B cell (primary cell): ENCODE results near the gene ABCA13. TPM values are rescaled to one million over a fixed set of nuclear protein-coding genes. Genes with fewer than 3 reads are reported as not detected.

Experiments
- ATAC-seq: fragments of 200-7000 bp; cut with Tn5 transposase; one replicate; pipeline ENCODE4 v1.10.0; 2021; ENCODE audit warnings: low read depth, mild to moderate bottlenecking, moderate number of reproducible peaks, moderate library complexity
- CTCF ChIA-PET: fragments of 350-600 bp; sonication (Branson Sonifier 250); formaldehyde crosslinking; loops from one replicate; lab custom pipeline; 2021; ENCODE audit warnings: antibody characterized with exemption, inconsistent platforms; lab: Charles Lee
- POLR2A ChIA-PET: fragments of 350-600 bp; sonication (Branson Sonifier 250); formaldehyde crosslinking; loops from one replicate; lab custom pipeline; 2021; ENCODE audit warnings: antibody characterized with exemption; lab: Charles Lee
- DNase-seq: peaks from one replicate; pipeline ENCODE4 v3.0.0; 2013
- H2AFZ ChIP-seq: 2 replicates; pipeline ENCODE4 v1.6.1; 2012; ENCODE audit warnings: mild to moderate bottlenecking, low read depth, low read length; ENCODE audit not compliant: insufficient read depth, poor library complexity, severe bottlenecking
- H3K27ac ChIP-seq, 2 donors: 1 replicate in 1 of 2; 2 replicates in 1 of 2; pipeline ENCODE4 v1.5.1; 2012 to 2013; ENCODE audit warnings: low read length in 2 of 2, mild to moderate bottlenecking in 2 of 2, moderate library complexity in 1 of 2
- H3K27me3 ChIP-seq, 4 experiments: fragments of 200-600 bp in 1 of 4; sonication (generic) in 1 of 4; replicated peaks in 1 of 4; 1 replicate in 2 of 4; 2 replicates in 2 of 4; pipeline versions ENCODE4 v1.6.1 to v1.7.0; 2013 to 2016; ENCODE audit warnings: low read length in 3 of 4, mild to moderate bottlenecking in 2 of 4, mixed read lengths in 1 of 4, moderate library complexity in 1 of 4; ENCODE audit not compliant: insufficient read depth in 4 of 4, control insufficient read depth in 3 of 4; ENCODE audit errors: control extremely low read depth in 1 of 4
- H3K36me3 ChIP-seq, 2 experiments: replicated peaks in 1 of 2; 1 replicate in 1 of 2; 2 replicates in 1 of 2; pipeline versions ENCODE4 v1.6.1 to v1.7.1; 2013; ENCODE audit warnings: low read length in 1 of 2; ENCODE audit not compliant: insufficient read depth in 2 of 2, control insufficient read depth in 1 of 2; ENCODE audit errors: control extremely low read depth in 1 of 2, extremely low read depth in 1 of 2
- H3K4me1 ChIP-seq, 2 donors: fragments of 200-600 bp in 1 of 2; sonication (generic) in 1 of 2; 1 replicate in 1 of 2; 2 replicates in 1 of 2; pipeline versions ENCODE4 v1.5.1 to v1.6.1; 2013 to 2017; ENCODE audit warnings: low read length in 2 of 2; ENCODE audit not compliant: control insufficient read depth in 2 of 2, insufficient read depth in 2 of 2
- H3K4me2 ChIP-seq: replicated peaks from 2 replicates; pipeline ENCODE3; 2012; ENCODE audit warnings: mild to moderate bottlenecking, low read depth, low read length; ENCODE audit not compliant: poor library complexity, severe bottlenecking
- H3K4me3 ChIP-seq, 5 experiments: fragments of 200-600 bp in 1 of 5; sonication (generic) in 1 of 5; 1 replicate in 3 of 5; 2 replicates in 2 of 5; pipeline versions ENCODE4 v1.5.1 to v1.7.0; 2011 to 2016; ENCODE audit warnings: low read length in 4 of 5, mild to moderate bottlenecking in 4 of 5, low read depth in 2 of 5, control low read depth in 1 of 5, moderate library complexity in 1 of 5; ENCODE audit not compliant: insufficient read depth in 1 of 5; ENCODE audit errors: control extremely low read depth in 1 of 5, extremely low read depth in 1 of 5
- H3K79me2 ChIP-seq: fragments of 200-600 bp; sonication (generic); one replicate; pipeline ENCODE4 v1.6.0; 2016; ENCODE audit warnings: low read length; ENCODE audit not compliant: control insufficient read depth, insufficient read depth
- H3K9ac ChIP-seq: fragments of 200-600 bp; sonication (generic); 2 replicates; pipeline ENCODE4 v1.6.1; 2017; ENCODE audit warnings: mild to moderate bottlenecking, low read length, moderate library complexity
- H3K9me3 ChIP-seq, 3 donors: one replicate each; pipeline versions ENCODE4 v1.6.1 to v1.7.1; 2013; ENCODE audit warnings: low read length in 2 of 3; ENCODE audit not compliant: control insufficient read depth in 2 of 3, insufficient read depth in 1 of 3; ENCODE audit errors: control extremely low read depth in 1 of 3
- H4K20me1 ChIP-seq: 2 replicates; pipeline ENCODE4 v1.6.0; 2012; ENCODE audit warnings: mild to moderate bottlenecking, low read length; ENCODE audit not compliant: insufficient read depth, control insufficient read depth, poor library complexity, severe bottlenecking
- H3K27ac Mint-ChIP-seq: one replicate; pipeline ENCODE4 v1.8.0; 2021; ENCODE audit warnings: mixed read lengths
- H3K27me3 Mint-ChIP-seq: one replicate; pipeline ENCODE4 v1.8.0; 2021; ENCODE audit warnings: mixed read lengths
- H3K4me1 Mint-ChIP-seq: one replicate; pipeline ENCODE4 v1.8.0; 2021; ENCODE audit warnings: mixed read lengths
- H3K4me3 Mint-ChIP-seq: one replicate; pipeline ENCODE4 v1.8.0; 2021; ENCODE audit warnings: mixed read lengths
- H3K9me3 Mint-ChIP-seq: one replicate; pipeline ENCODE4 v1.8.0; 2022; ENCODE audit warnings: mixed read lengths; ENCODE audit not compliant: insufficient read depth
- CTCF ChIP-seq: fragments of 200-600 bp; IDR thresholded peaks from one replicate; pipeline ENCODE4 v1.8.0; 2022; ENCODE audit warnings: antibody characterized with exemption, mild to moderate bottlenecking
- EZH2 ChIP-seq: IDR thresholded peaks from 2 replicates; pipeline ENCODE4 v1.6.1; 2012; ENCODE audit warnings: borderline replicate concordance, low read depth, mild to moderate bottlenecking, moderate library complexity, low read length; ENCODE audit not compliant: insufficient read depth, poor library complexity, severe bottlenecking
- WGBS: methylation state at CpG from one replicate; pipeline ENCODE4 v1.1.5; 2013; ENCODE audit warnings: missing lambda C conversion rate; ENCODE audit not compliant: insufficient coverage; 5-methylcytosine and 5-hydroxymethylcytosine counted together
- intact Hi-C: fragments of 100-400 bp; cut with micrococcal nuclease; formaldehyde crosslinking; loops from one replicate; pipeline ENCODE4 v1.10.0; 2022
- polyA plus RNA-seq: library from polyadenylated mRNA; depleted of rRNA; stranded (reverse); fragments of >200 nt; gene quantifications from 2 replicates; pipeline ENCODE4 v1.2.3, GENCODE V29; 2012
- total RNA-seq, 2 donors: library from RNA; stranded (reverse); fragments of 120-200 nt in 1 of 2; gene quantifications; 1 replicate in 1 of 2; 2 replicates in 1 of 2; pipeline versions ENCODE4 v1.2.3 to v1.2.4, GENCODE V29; 2013 to 2022

The ABCA13 gene
- total and polyA plus RNA-seq, 2 donors (not counting 1 experiment from before 2014, with no cell fraction given), result not detected

DNA sequence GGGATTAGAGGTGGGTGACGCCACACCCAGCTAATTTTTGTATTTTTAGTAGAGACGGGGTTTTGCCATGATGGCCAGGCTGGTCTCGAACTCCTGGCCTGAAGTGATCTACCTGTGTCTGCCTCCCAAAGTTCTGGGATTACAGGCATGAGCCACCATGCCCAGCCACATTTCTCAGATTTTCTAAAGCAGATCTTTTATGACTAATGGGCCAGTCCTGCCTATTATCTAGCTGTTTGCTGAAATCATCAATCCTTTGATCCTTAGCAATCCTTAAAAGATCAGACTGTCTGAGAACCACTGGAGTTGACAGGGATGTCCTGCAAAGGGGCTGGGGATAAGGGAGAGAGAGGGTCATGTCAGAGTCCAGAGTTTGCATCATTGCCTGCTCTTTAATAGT lies 21.2 kb upstream of the ABCA13 start:
- no peak overlapping the region for H2AFZ ChIP-seq
- H3K9me3 ChIP-seq, result peaks cover 0 to 5% (median 0%) of the 10 kb centered on the region in 3 donors
- H3K4me3 ChIP-seq, result no peak overlapping the region
- ChIA-PET CTCF (no interaction called here), POLR2A (no interaction called here)
- H3K79me2 ChIP-seq, result no peaks in the 10 kb centered on the region
- intact Hi-C loops, result no loop called here
- Mint-ChIP-seq H3K27me3 (peaks cover 30% of the 10 kb centered on the region), H3K27ac (no peak overlapping the region), H3K4me1 (no peaks in the 10 kb centered on the region), H3K9me3 (no peaks in the 10 kb centered on the region), H3K4me3 (no peak overlapping the region)
- no peak overlapping the region for H3K4me2 ChIP-seq
- H4K20me1 ChIP-seq, result no peaks in the 10 kb centered on the region
- WGBS, result 100% methylated on average over 3 of the region's 3 CpGs
- H3K27ac ChIP-seq, result no peak overlapping the region
- H3K36me3 ChIP-seq, result no peaks in the 10 kb centered on the region
- TF ChIP-seq EZH2, result no peak
- TF ChIP-seq CTCF, result no peak
- no peaks in the 10 kb centered on the region for H3K4me1 ChIP-seq
- no peak for ATAC-seq
- H3K27me3 ChIP-seq, result peaks cover 0 to under 1% (median 0%) of the 10 kb centered on the region in 4 experiments
- DNase-seq, result no peak
- H3K9ac ChIP-seq, result no peak overlapping the region

- H3K4me2 ChIP-seq, result no peak overlapping the region
- H3K36me3 ChIP-seq, result no peaks in the 10 kb centered on the region
- H3K79me2 ChIP-seq, result no peaks in the 10 kb centered on the region
- H3K4me1 ChIP-seq, result no peaks in the 10 kb centered on the region
- H3K27me3 Mint-ChIP-seq, result peaks cover 33% of the 10 kb centered on the region
- H4K20me1 ChIP-seq, result no peaks in the 10 kb centered on the region
- H3K9ac ChIP-seq, result no peak overlapping the region
- peaks cover 0 to 3% (median 1%) of the 10 kb centered on the region in 4 experiments for H3K27me3 ChIP-seq
- no peak overlapping the region for H3K4me3 ChIP-seq
- H3K4me1 Mint-ChIP-seq, result no peaks in the 10 kb centered on the region
- DNase-seq (no peak), ATAC-seq (no peak)
- H3K9me3 ChIP-seq, result peaks cover 0 to 5% (median 0%) of the 10 kb centered on the region in 3 donors
- POLR2A ChIA-PET, result no interaction called here
- H3K4me3 Mint-ChIP-seq, result no peak overlapping the region
- H3K9me3 Mint-ChIP-seq, result no peaks in the 10 kb centered on the region
- intact Hi-C loops, result no loop called here
- no peak overlapping the region for H3K27ac ChIP-seq
- 100% methylated on average over 5 of the region's 8 CpGs for WGBS
- H2AFZ ChIP-seq, result no peak overlapping the region
- CTCF ChIA-PET, result interaction anchor here (0.9 to 1.1 kb wide), 3 partner anchors 163 to 211 kb away, joined by 3 to 4 read pairs (median 3); no protein-coding TSS in a partner anchor
- no peak for TF ChIP-seq CTCF
- no peak for TF ChIP-seq EZH2
- no peak overlapping the region for H3K27ac Mint-ChIP-seq
Observed at GRCh38 chr7:48154792-48155413, 16.4 kb upstream of the ABCA13 start.
